Measurements from ENCODE around the gene MYL10.

Gene MYL10

DNA sequence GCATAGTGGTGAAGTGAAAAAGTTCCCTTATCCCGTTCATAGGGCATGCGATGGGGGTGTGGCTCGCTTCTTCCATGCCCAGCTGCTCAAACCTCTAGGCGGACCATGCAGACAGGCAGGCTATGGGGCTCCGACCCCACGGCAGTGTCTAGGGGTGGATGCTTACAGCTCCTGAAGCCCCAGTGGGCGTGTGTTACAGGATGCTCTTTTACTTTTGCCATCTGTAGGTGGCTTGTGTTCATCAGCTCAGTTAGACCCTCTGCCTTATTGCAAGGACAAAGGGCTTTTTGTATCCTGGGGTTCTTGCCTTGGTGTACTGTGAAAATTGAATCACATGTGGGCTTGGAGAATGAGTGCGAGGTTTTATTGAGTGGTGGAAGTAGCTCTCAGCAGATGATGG, at the start of gene MYL10:
Gene MYL10, minus strand, starts transcription at position 126 of the 400 bp plus-strand sequence. CDS start 178 bp downstream, outside the sequence.
- DNase-seq, result no peak

DNA sequence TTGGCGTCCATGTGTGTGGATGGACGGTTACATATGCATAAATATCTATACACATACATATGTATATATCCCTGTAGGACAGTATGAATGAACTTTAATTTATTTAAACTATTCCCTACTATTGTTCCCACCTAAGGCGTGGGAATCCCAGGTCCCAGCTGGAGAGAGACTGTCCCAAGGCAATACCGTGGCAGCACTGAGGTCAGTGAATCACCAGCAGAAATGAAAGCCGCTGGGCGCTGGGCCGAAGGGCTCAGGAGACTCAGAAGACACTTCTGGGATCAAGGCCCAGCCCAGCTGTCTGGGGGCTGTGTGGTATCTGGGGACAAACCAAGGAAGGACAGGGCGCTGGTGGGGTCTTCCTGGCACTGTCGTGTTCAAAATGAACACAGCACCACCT, 49.6 kb upstream of the MYL10 start:
- DNase-seq, result no peak

DNA sequence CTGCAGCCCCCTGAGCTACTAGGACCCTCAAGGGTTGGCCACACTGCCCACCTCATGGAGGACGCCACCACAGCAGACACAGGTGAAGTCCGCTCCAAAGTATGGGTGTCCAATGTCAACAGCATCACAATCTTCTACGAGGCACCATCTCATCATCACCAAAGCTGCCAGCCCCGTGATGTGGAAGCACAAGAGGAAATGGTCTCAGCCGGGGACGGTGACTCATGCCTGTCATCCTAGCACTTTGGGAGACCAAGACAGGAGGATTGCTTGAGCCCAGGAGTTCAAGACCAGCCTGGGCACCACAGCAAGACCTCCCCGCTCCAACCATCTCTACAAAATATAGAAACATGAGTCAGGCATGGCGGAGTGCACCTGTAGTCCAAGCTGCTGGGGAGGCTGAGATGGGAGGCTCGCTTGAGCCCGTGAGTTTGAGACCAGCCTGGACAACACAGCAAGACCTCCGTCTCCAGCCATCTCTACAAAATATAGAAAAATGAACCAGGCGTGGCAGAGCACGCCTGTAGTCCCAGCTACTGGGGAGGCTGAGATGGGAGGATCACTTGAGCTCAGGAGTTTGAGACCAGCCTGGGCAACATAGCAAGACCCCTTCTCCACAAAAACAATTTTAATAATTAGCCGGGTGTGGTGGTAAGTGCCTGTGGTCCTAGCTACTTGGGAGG, 48.8 kb upstream of the MYL10 start:
- no peak for DNase-seq

DNA sequence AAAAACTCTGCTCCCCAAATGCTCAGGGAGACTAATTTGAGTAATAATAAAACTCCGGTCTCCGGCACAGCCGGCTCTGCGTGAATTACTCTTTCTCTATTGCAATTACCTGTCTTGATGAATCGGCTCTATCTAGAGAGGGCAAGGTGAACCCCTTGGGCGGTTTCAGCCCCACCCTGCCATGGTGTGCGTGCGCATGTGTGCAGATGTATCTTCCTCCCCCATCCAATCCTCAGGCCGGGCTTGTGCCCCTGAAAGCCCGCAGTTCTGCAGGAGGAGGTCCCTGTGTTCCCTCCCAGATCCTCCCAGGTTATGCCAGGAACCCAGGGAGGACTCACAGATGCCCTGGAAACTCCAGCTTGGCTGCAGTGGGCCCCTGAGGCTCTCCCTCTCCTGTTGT, 48.3 kb upstream of the MYL10 start:
- DNase-seq, result no peak

DNA sequence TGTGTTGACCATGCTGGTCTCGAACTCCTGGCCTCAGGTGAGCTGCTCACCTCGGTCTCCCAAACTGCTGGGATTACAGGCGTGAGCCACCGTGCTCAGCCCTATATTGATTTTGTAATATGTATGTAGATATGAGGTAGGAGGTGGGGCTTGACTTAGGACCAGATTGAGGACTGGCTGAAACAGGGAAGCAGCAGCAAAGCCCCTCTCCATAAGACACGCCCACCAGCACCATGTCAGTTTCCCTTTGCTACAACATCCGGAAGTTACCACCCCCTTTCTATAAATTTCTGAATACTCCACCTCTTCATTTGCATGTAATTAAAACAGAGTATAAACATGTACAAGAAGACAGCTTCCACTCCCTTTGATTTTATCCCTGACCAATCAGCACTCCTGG, 47.9 kb upstream of the MYL10 start:
- no peak for DNase-seq

DNA sequence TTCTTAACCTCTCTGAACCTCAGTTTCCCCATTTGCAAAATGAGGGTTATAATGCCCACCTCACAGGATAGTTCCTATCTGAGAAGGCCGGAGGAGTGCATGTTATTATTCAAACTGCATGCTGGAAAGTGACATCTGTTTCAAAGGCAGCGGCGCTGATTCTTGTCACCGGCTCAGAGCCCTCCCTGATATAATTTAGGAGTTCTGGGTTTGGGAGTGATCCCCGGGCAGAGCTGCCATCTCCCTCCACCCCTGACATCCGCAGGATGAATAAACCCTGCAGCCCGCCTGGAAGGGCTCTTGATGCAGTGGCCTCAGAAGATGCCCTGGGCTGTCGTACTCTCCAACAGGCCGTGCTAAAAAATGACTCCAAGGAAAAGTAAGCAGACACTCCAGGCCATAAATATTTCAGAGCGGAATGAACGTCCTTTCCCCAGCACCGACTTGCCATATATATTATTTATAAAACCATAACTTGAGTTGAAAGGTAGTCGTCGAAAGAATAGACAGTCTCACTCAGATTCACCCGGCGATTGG, 47.0 kb upstream of the MYL10 start:
- DNase-seq, result no peak

DNA sequence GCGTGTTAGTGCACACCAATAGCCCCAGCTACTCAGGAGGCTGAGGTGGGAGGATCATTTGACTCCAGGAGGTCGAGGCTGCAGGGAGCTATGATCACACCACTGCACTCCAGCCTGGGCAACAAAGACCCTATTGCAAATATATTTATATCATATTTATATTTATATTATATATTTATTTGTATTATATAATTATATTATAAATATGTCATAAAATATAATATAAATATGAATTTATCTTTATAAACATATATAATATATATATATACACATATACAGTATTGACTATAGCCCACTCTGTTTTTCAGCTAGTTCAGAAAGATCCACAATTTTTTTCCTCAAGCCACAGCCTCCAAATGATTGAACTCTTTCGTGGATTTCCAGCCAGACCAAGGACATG, 45.3 kb upstream of the MYL10 start:
- DNase-seq, result no peak

DNA sequence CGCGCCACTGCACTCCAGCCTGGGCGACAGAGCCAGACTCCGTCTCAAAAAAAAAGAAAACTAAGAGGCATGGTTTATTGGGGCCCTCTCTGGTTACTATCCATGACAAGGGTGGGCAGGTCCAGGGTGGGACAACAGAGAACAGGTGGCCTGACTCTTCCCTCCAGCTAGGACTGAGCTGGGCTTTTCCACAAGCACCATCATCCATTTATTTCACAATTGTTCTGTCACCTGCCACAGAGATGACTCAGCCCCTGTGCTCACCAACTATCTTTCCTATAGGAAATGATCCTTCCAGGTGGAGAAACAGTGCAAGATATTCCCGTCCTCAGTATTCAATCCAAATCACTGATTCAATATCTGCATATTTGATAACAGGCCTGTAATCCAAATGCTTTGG, 44.9 kb upstream of the MYL10 start:
- no peak for DNase-seq

DNA sequence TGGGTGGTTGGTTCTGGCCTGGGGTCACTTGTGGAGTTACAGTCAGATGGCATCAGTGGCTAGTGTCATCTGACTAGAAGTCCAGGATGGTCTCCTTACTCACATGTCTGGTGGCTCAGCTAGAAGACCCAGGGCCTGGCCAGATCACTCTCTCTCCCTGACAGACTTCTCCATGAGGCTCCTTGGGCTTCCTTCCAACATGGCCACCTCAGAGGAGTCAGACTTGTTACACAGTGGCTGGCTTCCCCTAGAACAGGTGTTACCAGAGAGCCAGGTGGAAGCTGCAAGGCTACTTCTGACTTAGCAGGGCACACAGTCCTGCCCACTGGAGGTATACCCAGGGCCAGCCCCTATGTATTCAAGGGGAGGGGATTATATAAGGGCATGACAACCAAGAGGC, 44.2 kb upstream of the MYL10 start:
- DNase-seq, result no peak

DNA sequence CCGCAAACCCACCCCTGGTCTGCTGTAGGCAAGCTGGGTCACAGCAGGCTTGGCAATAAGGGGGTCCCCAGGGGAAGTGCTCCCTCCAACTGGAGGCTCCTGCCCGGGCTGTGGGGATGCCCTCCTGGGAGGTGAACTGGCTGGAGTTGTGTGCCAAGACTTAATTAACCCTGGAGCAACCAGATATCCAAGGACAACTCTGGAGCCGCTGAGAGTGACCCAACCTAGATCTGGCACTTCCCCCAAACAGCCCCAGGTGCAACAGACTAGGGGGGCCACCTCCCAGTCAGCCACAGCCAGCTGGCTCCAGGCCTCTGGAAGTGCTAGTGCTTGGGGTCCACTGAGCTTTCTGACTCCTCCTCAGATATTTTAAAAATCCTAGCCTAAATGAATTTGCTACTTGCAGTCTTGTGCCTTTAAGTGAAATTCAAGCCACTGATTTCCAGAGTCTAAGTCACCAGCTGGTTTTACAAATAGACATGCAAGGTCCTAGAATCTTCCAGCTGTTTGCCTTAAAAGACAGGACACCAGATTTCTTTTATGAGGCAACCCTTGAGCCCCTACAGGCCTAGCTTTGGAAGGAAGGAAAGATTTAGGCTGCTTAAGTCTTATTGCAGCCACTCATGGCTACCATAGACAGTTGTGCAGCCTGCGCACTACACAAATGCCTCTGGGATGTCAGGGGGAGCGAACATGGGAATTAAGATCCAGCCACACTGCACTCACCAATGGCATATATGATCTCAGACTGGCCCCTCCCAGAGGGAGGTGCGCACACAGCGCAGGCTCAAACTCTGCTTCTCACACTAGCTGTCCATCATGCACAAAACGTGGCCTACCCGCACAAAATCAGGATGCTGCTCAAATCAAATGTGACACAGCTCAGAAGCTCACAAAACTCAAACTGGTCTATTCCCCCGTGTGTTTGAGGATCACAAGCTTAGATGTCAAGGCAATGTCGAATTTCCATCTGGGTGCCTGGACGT, 42.6 kb upstream of the MYL10 start:
- DNase-seq, result no peak

DNA sequence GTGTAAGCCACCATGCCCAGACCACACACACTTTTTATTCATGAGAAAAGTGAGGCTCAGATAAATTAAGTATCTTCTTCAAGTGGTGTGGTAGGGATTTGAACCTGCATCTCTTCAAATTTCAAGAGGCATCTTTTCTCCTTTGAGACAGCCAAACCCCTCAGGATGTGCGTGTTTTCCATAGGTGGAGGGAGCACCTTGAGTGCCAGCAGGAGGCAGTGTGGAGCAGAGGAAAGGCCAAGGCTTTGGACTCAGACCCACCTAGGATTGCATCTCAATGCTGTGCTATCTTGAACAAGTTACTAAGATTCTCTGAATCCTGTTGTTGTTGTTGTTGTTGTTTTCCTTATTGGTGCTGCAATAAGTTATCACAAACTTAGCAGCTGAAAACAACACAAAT, 40.2 kb upstream of the MYL10 start:
- DNase-seq, result no peak

DNA sequence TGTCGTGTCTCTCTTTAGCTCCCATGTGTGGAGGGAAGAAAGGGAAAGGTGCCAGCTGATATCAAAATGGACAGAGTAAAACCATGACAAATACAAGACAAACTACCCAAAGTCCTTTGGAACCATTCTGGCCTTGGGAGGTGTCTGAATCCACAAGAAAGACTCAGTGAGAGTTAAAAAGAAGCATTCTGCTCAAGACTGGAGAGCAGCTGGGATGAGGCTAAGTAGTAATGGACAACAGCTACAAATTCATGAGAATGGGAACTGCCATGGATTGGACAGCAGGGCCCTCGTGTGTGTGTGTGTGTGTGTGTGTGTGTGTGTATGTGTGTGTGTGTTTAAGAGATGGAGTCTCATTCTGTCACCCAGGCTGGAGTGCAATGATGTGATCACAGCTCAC, 39.6 kb upstream of the MYL10 start:
- DNase-seq, result no peak

DNA sequence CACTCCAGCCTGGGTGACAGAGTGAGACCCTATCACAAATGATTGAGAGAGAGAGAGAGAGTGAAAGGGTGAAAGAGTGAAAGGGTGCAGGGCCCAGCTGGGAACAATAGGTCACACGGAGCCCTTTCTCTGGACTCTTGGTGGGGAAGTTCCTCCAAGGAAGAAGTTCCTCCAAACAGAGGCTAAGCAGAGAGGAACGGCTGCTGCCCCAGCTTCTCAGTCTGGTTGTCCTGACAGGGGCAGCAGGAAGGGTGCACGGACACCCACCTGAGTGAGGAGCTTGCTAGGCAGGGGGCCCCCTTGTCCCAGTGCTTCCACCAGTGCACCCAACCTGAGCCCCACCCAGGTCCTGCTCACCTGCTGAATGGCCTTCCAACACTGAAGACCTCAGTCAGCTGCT, 38.8 kb upstream of the MYL10 start:
- no peak for DNase-seq

DNA sequence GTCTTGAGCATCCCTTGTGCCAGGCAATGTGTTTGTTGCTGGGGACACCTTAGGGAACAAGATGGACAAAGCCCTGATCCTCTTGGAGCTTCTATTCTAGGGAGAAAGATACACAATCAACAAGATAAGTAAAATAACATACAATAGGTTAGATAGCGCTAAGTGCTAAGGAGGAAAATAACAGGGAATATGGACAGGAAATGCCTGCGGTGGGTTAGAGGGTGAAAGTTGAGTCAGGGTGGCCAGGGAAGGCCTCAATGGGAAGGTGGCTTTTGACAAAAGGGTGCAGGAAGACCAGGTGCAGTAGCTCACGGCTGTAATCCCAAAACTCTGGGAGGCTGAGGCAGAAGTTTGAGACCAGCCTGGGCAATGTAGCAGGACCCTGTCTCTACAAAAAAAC, 38.3 kb upstream of the MYL10 start:
- DNase-seq, result no peak

DNA sequence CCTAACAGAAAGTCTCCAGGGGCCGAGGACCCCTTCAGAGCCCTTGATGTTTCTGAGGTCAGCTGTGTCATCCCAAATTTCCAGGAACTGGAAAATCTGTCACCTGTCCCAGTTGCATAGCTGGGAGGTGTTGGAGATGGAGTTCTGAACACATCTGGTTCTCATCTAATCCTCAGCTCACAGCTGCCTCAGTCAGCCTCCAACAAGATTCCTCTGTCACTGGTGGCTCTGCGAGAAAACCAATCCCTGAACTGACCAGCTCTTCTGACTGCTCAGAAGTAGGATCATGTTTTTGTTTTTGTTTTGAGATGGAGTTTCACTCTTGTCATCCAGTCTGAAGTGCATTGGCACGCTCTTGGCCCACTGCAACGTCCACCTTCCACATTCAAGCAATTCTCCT, 37.6 kb upstream of the MYL10 start:
- no peak for DNase-seq

DNA sequence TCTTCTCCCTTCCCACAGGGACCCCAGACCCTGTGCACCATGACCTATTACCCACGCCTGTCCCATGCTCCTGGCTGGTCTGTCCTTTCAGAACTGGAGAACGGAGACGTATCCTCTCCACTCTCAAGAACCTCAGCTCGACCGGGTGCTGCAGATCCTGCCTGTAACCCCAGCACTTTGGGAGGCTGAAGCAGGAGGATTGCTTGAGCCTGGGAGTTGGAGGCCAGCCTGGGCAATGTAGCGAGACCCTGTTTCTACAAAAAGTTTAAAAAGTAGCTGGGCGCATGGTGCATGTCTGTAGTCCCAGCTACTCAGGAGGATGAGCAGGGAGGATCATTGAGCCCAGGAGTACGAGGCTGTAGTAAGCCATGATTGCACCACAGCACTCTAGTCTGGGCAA, 37.2 kb upstream of the MYL10 start:
- DNase-seq, result no peak

DNA sequence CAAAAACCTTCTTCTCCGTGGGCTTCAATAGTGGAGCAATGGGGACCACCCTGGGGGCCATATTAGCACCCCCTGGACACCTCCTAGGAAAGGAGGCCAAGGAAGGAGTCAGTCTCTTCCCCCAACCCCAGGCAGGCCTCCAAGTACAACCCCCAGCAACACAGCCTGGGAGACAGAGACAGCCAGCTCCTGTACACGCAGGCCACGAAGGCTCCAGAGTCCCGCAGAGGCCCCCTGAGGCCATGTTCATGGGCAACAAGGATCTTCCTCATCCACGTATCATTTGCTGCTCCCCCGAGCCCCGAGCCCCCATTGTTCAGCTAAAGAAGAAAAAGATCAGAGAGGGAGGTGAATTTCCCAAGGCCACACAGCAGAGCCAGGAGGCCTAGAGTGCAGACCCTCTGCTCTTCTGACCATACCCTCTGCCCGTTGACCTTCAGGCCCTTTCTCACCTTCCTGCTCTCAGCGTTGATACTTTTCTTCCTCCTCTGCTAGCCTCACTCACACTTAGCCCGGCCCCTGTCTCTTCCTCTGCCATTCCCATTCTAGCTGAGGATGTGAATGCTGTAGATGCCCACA, 35.9 kb upstream of the MYL10 start:
- DNase-seq, result no peak

DNA sequence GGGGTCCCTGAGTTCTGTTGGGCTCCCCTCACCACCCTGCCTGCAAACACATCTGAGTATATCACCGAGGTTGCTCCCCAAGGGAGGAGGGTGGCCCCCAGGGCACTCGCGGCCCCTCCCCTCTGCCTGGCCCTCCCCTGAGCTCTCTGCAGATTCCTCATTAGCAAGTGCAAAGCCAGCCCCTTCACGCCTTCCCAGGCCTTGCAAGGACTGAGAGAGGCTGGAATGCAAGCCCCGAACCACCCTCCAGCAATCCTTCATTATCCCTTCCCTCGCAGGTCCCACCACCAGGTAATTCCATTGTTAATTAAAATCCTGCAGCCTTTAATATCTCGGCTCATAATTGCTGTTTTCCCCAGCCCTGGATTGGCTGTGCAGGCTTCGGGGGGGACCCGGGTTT, 35.3 kb upstream of the MYL10 start:
- no peak for DNase-seq

DNA sequence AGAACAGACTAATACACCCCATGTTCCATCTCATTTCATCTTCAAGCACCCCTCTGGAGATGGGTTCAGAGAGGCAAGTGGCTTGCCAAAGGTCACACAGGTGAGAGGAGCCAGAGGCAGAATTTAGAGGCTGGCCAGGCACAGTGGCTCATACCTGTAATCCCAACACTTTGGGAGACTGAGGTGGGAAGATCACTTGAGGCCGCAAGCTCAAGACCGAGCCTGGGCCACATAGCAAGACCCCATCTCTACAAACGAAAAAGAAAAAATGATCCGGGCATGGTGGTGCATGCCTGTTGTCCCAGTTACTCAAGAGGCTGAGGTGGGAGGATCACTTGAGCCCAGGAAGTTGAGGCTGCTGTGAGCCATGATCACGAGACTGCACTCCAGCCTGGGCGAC, 34.7 kb upstream of the MYL10 start:
- DNase-seq, result no peak

DNA sequence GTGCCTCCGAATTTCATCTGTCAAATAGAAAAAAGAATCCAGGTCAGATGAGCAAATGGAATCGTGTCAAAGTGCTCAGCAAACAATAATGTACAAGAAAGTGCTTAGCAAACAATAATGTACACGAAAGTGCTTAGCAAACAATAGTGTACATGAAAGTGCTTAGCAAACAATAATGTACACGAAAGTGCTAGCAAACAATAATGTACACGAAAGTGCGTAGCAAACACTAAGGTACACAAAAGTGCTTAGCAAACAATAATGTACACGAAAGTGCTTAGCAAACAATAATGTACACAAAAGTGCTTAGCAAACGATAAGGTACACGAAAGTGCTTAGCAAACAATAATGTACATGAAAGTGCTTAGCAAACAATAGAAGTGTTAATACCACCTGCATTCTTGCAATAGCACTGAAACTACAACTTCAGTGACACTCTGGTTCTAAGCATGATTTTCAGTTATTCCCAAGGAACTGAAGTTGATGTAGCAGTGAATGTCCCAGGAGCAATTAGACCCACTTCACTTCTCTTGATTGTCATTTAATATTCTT, 33.4 kb upstream of the MYL10 start:
- no peak for DNase-seq

DNA sequence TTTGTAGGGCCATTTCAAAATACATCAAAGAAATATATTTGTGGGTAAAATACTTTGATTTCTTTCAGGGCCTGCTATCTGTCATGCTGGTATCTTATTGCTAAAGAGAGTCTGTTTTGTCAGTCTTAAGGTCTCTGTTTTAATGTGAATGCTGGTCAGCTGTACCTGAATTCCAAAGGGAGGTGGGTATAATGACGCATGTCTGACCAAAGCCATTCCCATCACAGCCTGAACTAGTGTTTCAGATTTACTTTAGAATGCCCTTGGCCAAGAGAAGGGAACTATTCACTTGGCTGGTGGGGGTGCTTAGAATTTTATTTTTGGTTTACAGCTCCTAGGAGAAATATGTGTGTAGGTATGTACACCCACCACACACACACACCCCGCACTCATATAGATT, 30.6 kb upstream of the MYL10 start:
- DNase-seq, result no peak

DNA sequence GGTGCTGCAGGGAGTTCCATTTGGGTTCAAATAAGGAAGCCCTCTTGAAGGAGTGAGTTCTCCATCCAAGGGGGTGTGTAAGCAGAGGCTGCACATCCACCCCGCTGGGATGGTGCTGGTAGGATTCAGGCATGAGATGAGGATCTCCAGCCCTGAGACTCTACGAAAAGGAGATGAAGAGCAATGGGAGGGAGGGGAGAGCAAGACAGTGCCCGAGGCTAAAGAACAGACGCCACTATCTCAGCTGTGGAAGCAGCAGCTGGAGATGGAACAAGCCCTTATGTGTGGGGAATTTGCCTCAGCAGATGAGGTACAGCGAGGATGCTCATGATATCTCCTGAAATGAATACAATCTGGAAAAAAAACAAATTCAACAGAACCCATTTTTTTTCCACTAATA, 28.1 kb upstream of the MYL10 start:
- no peak for DNase-seq

DNA sequence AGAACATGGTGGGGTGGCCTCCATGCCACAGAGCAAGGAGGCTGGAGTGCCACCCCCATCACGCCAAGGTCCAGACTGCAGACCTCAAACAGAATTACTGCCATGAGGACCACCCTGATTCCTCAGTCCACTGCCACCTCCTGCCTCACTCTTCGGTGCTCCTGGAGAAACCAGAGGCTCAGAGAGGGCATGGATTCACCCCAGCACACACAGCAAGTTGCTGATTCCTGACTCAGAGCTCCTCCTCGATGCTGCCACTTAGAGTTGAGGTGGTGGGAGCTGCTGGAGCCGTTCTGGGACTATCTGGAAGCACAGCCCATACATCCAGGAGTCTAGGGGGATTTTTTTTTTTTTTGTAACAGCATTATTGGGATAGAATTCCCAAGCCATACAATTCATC, 22.0 kb upstream of the MYL10 start:
- no peak for DNase-seq
